Panc1 (cell line): ENCODE results near the gene ZNF710. TPM values are rescaled to one million over a fixed set of nuclear protein-coding genes. Genes with fewer than 3 reads are reported as not detected.

Experiments
- ATAC-seq: fragments of 200-7000 bp; cut with Tn5 transposase; 2 replicates; pipeline ENCODE4 v1.9.1; 2020; ENCODE audit warnings: mild to moderate bottlenecking, moderate library complexity
- BruUV-seq: library from RNA; stranded (reverse); fragments of 400-500 nt; replicated peaks from 2 replicates; lab custom pipeline; 2021; lab: Mats Ljungman, UMichigan
- CTCF ChIA-PET: fragments of 300-600 bp; sonication (Branson Sonifier 250); formaldehyde crosslinking; loops from one replicate; lab custom pipeline; 2022; ENCODE audit warnings: antibody characterized with exemption; lab: Charles Lee
- POLR2A ChIA-PET: fragments of 300-600 bp; sonication (Branson Sonifier 250); formaldehyde crosslinking; loops from one replicate; lab custom pipeline; 2022; ENCODE audit warnings: antibody characterized with exemption; lab: Charles Lee
- DNase-seq: peaks from one replicate; pipeline ENCODE4 v3.0.0-alpha.2; 2010; ENCODE audit warnings: low read depth, low spot score
- H3K27ac ChIP-seq: 2 replicates; pipeline ENCODE4 v1.5.1; 2011; ENCODE audit warnings: mild to moderate bottlenecking, low read length, inconsistent platforms
- H3K27me3 ChIP-seq: fragments of 200-500 bp; sonication (Bioruptor generic); 2 replicates; pipeline ENCODE4 v1.6.0; 2014; ENCODE audit warnings: low read length, inconsistent platforms; ENCODE audit not compliant: control insufficient read depth, insufficient read depth
- H3K36me3 ChIP-seq: fragments of 200-500 bp; sonication (Bioruptor generic); 2 replicates; pipeline ENCODE4 v1.5.1; 2014; ENCODE audit warnings: inconsistent platforms, mild to moderate bottlenecking, low read length, moderate library complexity; ENCODE audit not compliant: control insufficient read depth, insufficient read depth
- H3K4me1 ChIP-seq: 2 replicates; pipeline ENCODE4 v1.5.1; 2011; ENCODE audit warnings: inconsistent platforms, mild to moderate bottlenecking, low read length, moderate library complexity; ENCODE audit not compliant: control insufficient read depth, insufficient read depth
- H3K4me3 ChIP-seq, 2 experiments: 2 replicates each; pipeline ENCODE4 v1.5.1; 2011 to 2012; ENCODE audit warnings: low read depth in 2 of 2, low read length in 2 of 2, mild to moderate bottlenecking in 2 of 2, inconsistent platforms in 1 of 2, moderate library complexity in 1 of 2
- H3K9me3 ChIP-seq: fragments of 200-500 bp; sonication (Bioruptor generic); 2 replicates; pipeline ENCODE4 v1.5.1; 2014; ENCODE audit warnings: low read depth, mild to moderate bottlenecking, inconsistent platforms, low read length, moderate library complexity; ENCODE audit not compliant: control insufficient read depth, insufficient read depth
- POLR2AphosphoS5 ChIP-seq: IDR thresholded peaks from 2 replicates; pipeline ENCODE4 v1.6.1; 2012; ENCODE audit warnings: mild to moderate bottlenecking, low read depth, low read length, moderate library complexity
- SIN3A ChIP-seq: IDR thresholded peaks from 2 replicates; pipeline ENCODE4 v1.6.1; 2012; ENCODE audit warnings: low read depth, mild to moderate bottlenecking, low read length, moderate library complexity, borderline replicate concordance; ENCODE audit not compliant: insufficient read depth
- TCF7L2 ChIP-seq: IDR thresholded peaks from 2 replicates; pipeline ENCODE4 v1.6.1; 2011; ENCODE audit warnings: mild to moderate bottlenecking, low read depth, low read length, inconsistent platforms
- in situ Hi-C: cut with HindIII; loops from 2 replicates; pipeline ENCODE4 v1.10.0; 2016; ENCODE audit warnings: low sequenced_read_pairs, low pct_unique_long_range_greater_than_20kb
- intact Hi-C: fragments of 100-400 bp; cut with micrococcal nuclease; formaldehyde crosslinking; loops from one replicate; pipeline ENCODE4 v1.10.0; 2022; ENCODE audit not compliant: unreplicated experiment
- total RNA-seq: library from RNA; stranded (reverse); gene quantifications from one replicate; pipeline ENCODE4 v1.2.1, GENCODE V29; 2021; ENCODE audit not compliant: unreplicated experiment
- TF ChIP-seq, protein P1 (sequence below): fragments of 450-650 bp; IDR thresholded peaks from 2 replicates; pipeline ENCODE4 v1.5.1; 2017; ENCODE audit warnings: mild to moderate bottlenecking
- TF ChIP-seq, protein P2 (sequence below), 2 experiments: IDR thresholded peaks; 2 replicates each; pipeline ENCODE4 v1.6.1; 2011 to 2012; ENCODE audit warnings: low read depth in 2 of 2, control low read depth in 1 of 2, low read length in 1 of 2, mild to moderate bottlenecking in 1 of 2, moderate library complexity in 1 of 2; ENCODE audit not compliant: insufficient read depth in 1 of 2

Gene ZNF710
- total RNA-seq, 1 experiment from 2014 or later = 15.8 TPM

DNA sequence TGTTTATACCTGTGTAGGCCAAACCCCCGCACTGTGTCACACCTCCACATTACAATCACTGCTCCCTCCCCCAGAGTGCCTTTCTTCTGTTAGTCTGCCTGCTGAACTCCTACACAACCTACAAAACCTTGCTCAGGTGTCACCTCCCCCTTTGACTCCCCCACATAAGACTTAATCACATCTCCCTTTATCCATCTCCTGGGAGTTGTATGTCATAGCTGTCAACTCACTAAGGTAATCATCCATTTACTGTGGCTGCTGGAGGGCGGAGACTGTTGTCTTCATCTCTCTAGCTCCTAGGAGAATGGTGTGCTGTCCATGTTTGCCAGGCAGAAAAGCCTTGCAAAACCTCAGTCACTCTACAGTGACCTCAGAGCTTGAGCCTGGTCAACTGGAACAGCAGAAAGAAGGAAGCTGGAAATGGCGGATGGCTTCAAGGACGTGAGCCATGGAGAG lies 43.8 kb downstream of the ZNF710 start:
- DNase-seq (no peak), ATAC-seq (no peak)
- no peak overlapping the region for H3K27ac ChIP-seq
- no peak overlapping the region for H3K4me3 ChIP-seq
- H3K4me1 ChIP-seq = no peaks in the 10 kb centered on the region
- no peaks in the 10 kb centered on the region for H3K27me3 ChIP-seq
- BruUV-seq = no TSS peak
- no peaks in the 10 kb centered on the region for H3K36me3 ChIP-seq
- in situ Hi-C loops (no loop called here), intact Hi-C loops (no loop called here)
- H3K9me3 ChIP-seq = no peaks in the 10 kb centered on the region
- TF ChIP-seq TCF7L2 (no peak), POLR2AphosphoS5 (no peak), SIN3A (no peak)
- TF ChIP-seq, protein P1, sequence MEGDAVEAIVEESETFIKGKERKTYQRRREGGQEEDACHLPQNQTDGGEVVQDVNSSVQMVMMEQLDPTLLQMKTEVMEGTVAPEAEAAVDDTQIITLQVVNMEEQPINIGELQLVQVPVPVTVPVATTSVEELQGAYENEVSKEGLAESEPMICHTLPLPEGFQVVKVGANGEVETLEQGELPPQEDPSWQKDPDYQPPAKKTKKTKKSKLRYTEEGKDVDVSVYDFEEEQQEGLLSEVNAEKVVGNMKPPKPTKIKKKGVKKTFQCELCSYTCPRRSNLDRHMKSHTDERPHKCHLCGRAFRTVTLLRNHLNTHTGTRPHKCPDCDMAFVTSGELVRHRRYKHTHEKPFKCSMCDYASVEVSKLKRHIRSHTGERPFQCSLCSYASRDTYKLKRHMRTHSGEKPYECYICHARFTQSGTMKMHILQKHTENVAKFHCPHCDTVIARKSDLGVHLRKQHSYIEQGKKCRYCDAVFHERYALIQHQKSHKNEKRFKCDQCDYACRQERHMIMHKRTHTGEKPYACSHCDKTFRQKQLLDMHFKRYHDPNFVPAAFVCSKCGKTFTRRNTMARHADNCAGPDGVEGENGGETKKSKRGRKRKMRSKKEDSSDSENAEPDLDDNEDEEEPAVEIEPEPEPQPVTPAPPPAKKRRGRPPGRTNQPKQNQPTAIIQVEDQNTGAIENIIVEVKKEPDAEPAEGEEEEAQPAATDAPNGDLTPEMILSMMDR = no peak
- TF ChIP-seq, protein P2, sequence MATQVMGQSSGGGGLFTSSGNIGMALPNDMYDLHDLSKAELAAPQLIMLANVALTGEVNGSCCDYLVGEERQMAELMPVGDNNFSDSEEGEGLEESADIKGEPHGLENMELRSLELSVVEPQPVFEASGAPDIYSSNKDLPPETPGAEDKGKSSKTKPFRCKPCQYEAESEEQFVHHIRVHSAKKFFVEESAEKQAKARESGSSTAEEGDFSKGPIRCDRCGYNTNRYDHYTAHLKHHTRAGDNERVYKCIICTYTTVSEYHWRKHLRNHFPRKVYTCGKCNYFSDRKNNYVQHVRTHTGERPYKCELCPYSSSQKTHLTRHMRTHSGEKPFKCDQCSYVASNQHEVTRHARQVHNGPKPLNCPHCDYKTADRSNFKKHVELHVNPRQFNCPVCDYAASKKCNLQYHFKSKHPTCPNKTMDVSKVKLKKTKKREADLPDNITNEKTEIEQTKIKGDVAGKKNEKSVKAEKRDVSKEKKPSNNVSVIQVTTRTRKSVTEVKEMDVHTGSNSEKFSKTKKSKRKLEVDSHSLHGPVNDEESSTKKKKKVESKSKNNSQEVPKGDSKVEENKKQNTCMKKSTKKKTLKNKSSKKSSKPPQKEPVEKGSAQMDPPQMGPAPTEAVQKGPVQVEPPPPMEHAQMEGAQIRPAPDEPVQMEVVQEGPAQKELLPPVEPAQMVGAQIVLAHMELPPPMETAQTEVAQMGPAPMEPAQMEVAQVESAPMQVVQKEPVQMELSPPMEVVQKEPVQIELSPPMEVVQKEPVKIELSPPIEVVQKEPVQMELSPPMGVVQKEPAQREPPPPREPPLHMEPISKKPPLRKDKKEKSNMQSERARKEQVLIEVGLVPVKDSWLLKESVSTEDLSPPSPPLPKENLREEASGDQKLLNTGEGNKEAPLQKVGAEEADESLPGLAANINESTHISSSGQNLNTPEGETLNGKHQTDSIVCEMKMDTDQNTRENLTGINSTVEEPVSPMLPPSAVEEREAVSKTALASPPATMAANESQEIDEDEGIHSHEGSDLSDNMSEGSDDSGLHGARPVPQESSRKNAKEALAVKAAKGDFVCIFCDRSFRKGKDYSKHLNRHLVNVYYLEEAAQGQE (IDR thresholded peaks at IDR 0.05; ENCODE audit: insufficient read depth in 1 of 2, low read depth in 2 of 2, low read length in 1 of 2) = no peak
- ChIA-PET POLR2A (no interaction called here), CTCF (no interaction called here)

DNA sequence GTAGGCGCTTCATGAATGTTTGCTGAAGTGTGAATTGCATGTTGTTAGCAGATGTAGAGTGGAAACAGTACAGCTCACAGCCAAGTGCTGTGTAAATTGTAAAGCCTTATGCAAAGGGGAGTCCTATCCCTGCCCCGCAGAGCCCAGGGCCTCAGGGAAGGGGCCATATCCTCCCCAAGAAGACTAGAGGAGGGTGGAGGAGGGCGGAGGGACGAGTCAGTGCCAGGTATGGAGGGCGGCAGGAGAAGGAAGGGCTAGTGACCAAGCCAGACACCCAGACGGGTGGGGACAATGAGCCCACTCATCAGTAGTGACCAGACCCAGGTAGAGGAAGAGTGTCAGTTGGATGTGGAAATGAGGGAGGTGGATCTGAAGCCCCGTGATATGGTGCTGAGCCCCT lies 45.2 kb downstream of the ZNF710 start:
- Histone ChIP-seq H3K27me3 (no peaks in the 10 kb centered on the region), H3K36me3 (no peaks in the 10 kb centered on the region), H3K4me1 (no peaks in the 10 kb centered on the region), H3K9me3 (no peaks in the 10 kb centered on the region), H3K27ac (no peak overlapping the region), H3K4me3 (no peak overlapping the region)
- ChIA-PET CTCF (no interaction called here), POLR2A (no interaction called here)
- intact Hi-C loops = no loop called here
- in situ Hi-C loops = no loop called here
- no TSS peak for BruUV-seq
- TF ChIP-seq TCF7L2 = no peak
- TF ChIP-seq, protein P2 (IDR thresholded peaks at IDR 0.05; ENCODE audit: insufficient read depth in 1 of 2, low read depth in 2 of 2, low read length in 1 of 2) = no peak
- no peak for TF ChIP-seq SIN3A
- TF ChIP-seq, protein P1 = no peak
- no peak for TF ChIP-seq POLR2AphosphoS5
- ATAC-seq (no peak), DNase-seq (no peak)
